Measurements from ENCODE around the gene COL4A2.
"Not testable (repeated sequence)": the region's sequence is repeated elsewhere in the genome, so short reads cannot be mapped to it uniquely, and the experiment has no call there.

Gene COL4A2

GRCh38 chr13:110382830-110383229 lies 75.7 kb downstream of the COL4A2 start:
- no peak for DNase-seq

GRCh38 chr13:110387451-110388107 lies 80.5 kb downstream of the COL4A2 start:
- DNase-seq, result no peak

- DNase-seq, result no peak
Observed at GRCh38 chr13:110388108-110388943, 81.2 kb downstream of the COL4A2 start.

GRCh38 chr13:110390567-110390966 lies 83.5 kb downstream of the COL4A2 start:
- no peak for DNase-seq

GRCh38 chr13:110391273-110391672 lies 84.2 kb downstream of the COL4A2 start:
- no peak for DNase-seq

GRCh38 chr13:110392510-110393240 lies 85.6 kb downstream of the COL4A2 start:
- DNase-seq, result no peak

GRCh38 chr13:110393761-110394160 lies 86.7 kb downstream of the COL4A2 start:
- DNase-seq, result no peak

GRCh38 chr13:110394371-110394841 lies 87.3 kb downstream of the COL4A2 start:
- no peak for DNase-seq

GRCh38 chr13:110395616-110396015 lies 88.5 kb downstream of the COL4A2 start:
- not testable (repeated sequence) for DNase-seq

GRCh38 chr13:110396476-110396875 lies 89.4 kb downstream of the COL4A2 start:
- DNase-seq, result no peak

GRCh38 chr13:110396913-110397381 lies 89.9 kb downstream of the COL4A2 start:
- no peak for DNase-seq

GRCh38 chr13:110397436-110398115 lies 90.5 kb downstream of the COL4A2 start:
- no peak for DNase-seq

GRCh38 chr13:110398564-110399507 lies 91.8 kb downstream of the COL4A2 start:
- no peak for DNase-seq

GRCh38 chr13:110399801-110400200 lies 92.7 kb downstream of the COL4A2 start:
- DNase-seq, result no peak

GRCh38 chr13:110400786-110401533 lies 93.9 kb downstream of the COL4A2 start:
- DNase-seq, result no peak

GRCh38 chr13:110402299-110403069 lies 95.4 kb downstream of the COL4A2 start:
- DNase-seq, result no peak

- no peak for DNase-seq
Observed at GRCh38 chr13:110403315-110403714, 96.2 kb downstream of the COL4A2 start.

- DNase-seq, result no peak
Observed at GRCh38 chr13:110403721-110404120, 96.6 kb downstream of the COL4A2 start.

GRCh38 chr13:110404321-110404720 lies 97.2 kb downstream of the COL4A2 start:
- no peak for DNase-seq

Measured in activated CD4-positive, alpha-beta T cell treated with anti-CD3 and anti-CD28 coated beads, Interleukin-2, amount 50 U/mL, for 48 hours (primary cell).